Endothelial cell of umbilical vein (primary cell): ENCODE data around the gene PIM3. TPM values are rescaled to one million over a fixed set of nuclear protein-coding genes. Genes with fewer than 3 reads are reported as not detected.

Source experiments
- BruUV-seq: library from RNA; stranded (reverse); fragments of 400-500 nt; replicated peaks from 2 replicates; lab custom pipeline; 2021; lab: Mats Ljungman, UMichigan
- CTCF ChIA-PET: fragments of 300-600, 350-600 bp; sonication (Branson Sonifier 250); formaldehyde crosslinking; loops from one replicate; lab custom pipeline; 2021; ENCODE audit warnings: antibody characterized with exemption, inconsistent platforms; lab: Charles Lee
- POLR2A ChIA-PET: fragments of 300-600, 350-600 bp; sonication (Branson Sonifier 250); formaldehyde crosslinking; loops from one replicate; lab custom pipeline; 2021; ENCODE audit warnings: antibody characterized with exemption, inconsistent platforms; lab: Charles Lee
- DNase-seq: peaks from one replicate; pipeline ENCODE4 v3.0.0-alpha.2; 2011; ENCODE audit warnings: low read depth, low spot score
- FAIRE-seq: peaks from 2 replicates; lab custom pipeline; 2011; peaks lifted over from hg19 to GRCh38; lab: Jason Lieb, UNC
- H2AFZ ChIP-seq: 2 replicates; pipeline ENCODE4 v1.6.0; 2012; ENCODE audit warnings: low read depth, low read length, control low read depth, inconsistent platforms
- H3K27ac ChIP-seq: 2 replicates; pipeline ENCODE4 v1.5.1; 2011; ENCODE audit warnings: low read depth, mild to moderate bottlenecking, control low read depth, low read length, moderate library complexity; ENCODE audit not compliant: insufficient read depth
- H3K27me3 ChIP-seq, 2 experiments: 2 replicates each; pipeline versions ENCODE4 v1.6.0 to v1.6.1; 2011; ENCODE audit warnings: low read length in 2 of 2, mixed read lengths in 1 of 2; ENCODE audit not compliant: control insufficient read depth in 2 of 2, insufficient read depth in 2 of 2
- H3K36me3 ChIP-seq, 2 experiments: 2 replicates in 1 of 2; 3 replicates in 1 of 2; pipeline ENCODE4 v1.5.1; 2011; ENCODE audit warnings: low read length in 2 of 2, mild to moderate bottlenecking in 1 of 2, moderate library complexity in 1 of 2; ENCODE audit not compliant: control insufficient read depth in 2 of 2, insufficient read depth in 2 of 2; ENCODE audit errors: extremely low read depth in 1 of 2
- H3K4me1 ChIP-seq: 3 replicates; pipeline ENCODE4 v1.5.1; 2011; ENCODE audit warnings: mild to moderate bottlenecking, low read length; ENCODE audit not compliant: control insufficient read depth, insufficient read depth; ENCODE audit errors: extremely low read depth
- H3K4me2 ChIP-seq: 2 replicates; pipeline ENCODE4 v1.6.1; 2011; ENCODE audit warnings: low read length, control low read depth, mixed read lengths; ENCODE audit not compliant: insufficient read depth
- H3K4me3 ChIP-seq, 3 experiments: fragments of 200-600 bp in 1 of 3; sonication (generic), shearing (Covaris generic) in 1 of 3; replicated peaks in 1 of 3; 2 replicates each; pipeline ENCODE4 v1.5.1; 2011 to 2016; ENCODE audit warnings: control low read depth in 3 of 3, low read length in 3 of 3, mild to moderate bottlenecking in 2 of 3, inconsistent platforms in 1 of 3, low read depth in 1 of 3, moderate library complexity in 1 of 3; ENCODE audit not compliant: insufficient read depth in 1 of 3
- H3K79me2 ChIP-seq: 2 replicates; pipeline ENCODE4 v1.6.0; 2012; ENCODE audit warnings: low read length, inconsistent platforms; ENCODE audit not compliant: control insufficient read depth, insufficient read depth
- H3K9ac ChIP-seq: replicated peaks from 2 replicates; pipeline ENCODE3; 2011; ENCODE audit warnings: low read length, control low read depth; ENCODE audit not compliant: insufficient read depth; ENCODE audit errors: extremely low read depth
- H3K9me1 ChIP-seq: replicated peaks from 3 replicates; pipeline ENCODE4 v1.6.0; 2011; ENCODE audit warnings: mild to moderate bottlenecking, low read length; ENCODE audit not compliant: control insufficient read depth, insufficient read depth; ENCODE audit errors: extremely low read depth
- H3K9me3 ChIP-seq: replicated peaks from 2 replicates; pipeline ENCODE4 v1.5.1; 2012; ENCODE audit warnings: low read length, inconsistent platforms; ENCODE audit not compliant: control insufficient read depth, insufficient read depth
- H4K20me1 ChIP-seq: replicated peaks from 2 replicates; pipeline ENCODE3; 2011; ENCODE audit warnings: mild to moderate bottlenecking, low read length; ENCODE audit not compliant: control insufficient read depth, insufficient read depth; ENCODE audit errors: extremely low read depth
- CTCF ChIP-seq, 2 donors: IDR thresholded peaks; 1 replicate in 1 of 2; 2 replicates in 1 of 2; pipeline ENCODE4 v1.5.1; 2011; ENCODE audit warnings: low read length in 2 of 2, mild to moderate bottlenecking in 2 of 2, moderate library complexity in 2 of 2, control low read depth in 1 of 2, inconsistent platforms in 1 of 2, low read depth in 1 of 2; ENCODE audit not compliant: insufficient read depth in 1 of 2; ENCODE audit errors: extremely low read depth in 1 of 2
- EZH2 ChIP-seq: IDR thresholded peaks from 2 replicates; pipeline ENCODE4 v1.6.1; 2012; ENCODE audit warnings: borderline replicate concordance, low read depth, mild to moderate bottlenecking, moderate library complexity, low read length, inconsistent platforms; ENCODE audit not compliant: severe bottlenecking
- FOS ChIP-seq: IDR thresholded peaks from 2 replicates; pipeline ENCODE4 v1.6.1; 2011; ENCODE audit warnings: mild to moderate bottlenecking, low read length, moderate library complexity, borderline replicate concordance; ENCODE audit not compliant: insufficient read depth
- GATA2 ChIP-seq: IDR thresholded peaks from 2 replicates; pipeline ENCODE4 v1.7.0; 2011; ENCODE audit warnings: low read depth, mild to moderate bottlenecking, moderate library complexity, mixed read lengths, low read length; ENCODE audit not compliant: insufficient read length, insufficient read depth
- JUN ChIP-seq: IDR thresholded peaks from 2 replicates; pipeline ENCODE4 v1.6.1; 2011; ENCODE audit warnings: borderline replicate concordance, low read depth; ENCODE audit not compliant: insufficient read length, insufficient read depth
- MYC ChIP-seq: IDR thresholded peaks from one replicate; pipeline ENCODE4 v1.6.1; 2011; ENCODE audit warnings: mild to moderate bottlenecking, low read depth, low read length
- POLR2A ChIP-seq: IDR thresholded peaks from 2 replicates; pipeline ENCODE4 v1.6.1; 2012; ENCODE audit warnings: low read depth, mild to moderate bottlenecking, control low read depth, low read length
- dilution Hi-C: fragments of 300-500 bp; cut with MboI; formaldehyde crosslinking; loops from one replicate; pipeline ENCODE4 v1.15.0; 2019; ENCODE audit warnings: low sequenced_read_pairs; ENCODE audit not compliant: extremely low pct_ligation_motif_present
- intact Hi-C: fragments of 100-400 bp; cut with micrococcal nuclease; formaldehyde crosslinking; loops from one replicate; pipeline ENCODE4 v1.10.0; 2022
- polyA plus RNA-seq, 4 experiments: library from polyadenylated mRNA; depleted of rRNA in 3 of 4; stranded (reverse) in 3 of 4; unstranded in 1 of 4; fragments of >200 nt; gene quantifications; 2 replicates each; pipeline versions ENCODE4 v1.2.1 to v1.2.3, GENCODE V29; 2011 to 2012; ENCODE audit warnings: missing spikeins in 1 of 4
- total RNA-seq: library from RNA; stranded (reverse); gene quantifications from 2 replicates; pipeline ENCODE4 v1.2.3, GENCODE V29; 2021
- TF ChIP-seq, protein P1 (sequence below): IDR thresholded peaks from 2 replicates; pipeline ENCODE4 v1.6.1; 2011; ENCODE audit not compliant: insufficient read depth, insufficient read length

PIM3 gene
- total and polyA plus RNA-seq, 2 donors (not counting 3 experiments of a cell fraction or from before 2014, with no cell fraction given): 131 to 185 TPM

- Histone ChIP-seq H3K9me1 (no peaks in the 10 kb centered on the region), H4K20me1 (no peaks in the 10 kb centered on the region), H3K4me2 (no peak overlapping the region), H2AFZ (no peak overlapping the region), H3K27me3 (no peaks in the 10 kb centered on the region), H3K4me1 (peaks cover 6% of the 10 kb centered on the region), H3K27ac (no peak overlapping the region), H3K79me2 (no peaks in the 10 kb centered on the region), H3K9me3 (no peaks in the 10 kb centered on the region), H3K4me3 (no peak overlapping the region), H3K36me3 (no peaks in the 10 kb centered on the region), H3K9ac (no peak overlapping the region)
- ChIA-PET POLR2A (no interaction called here), CTCF (no interaction called here)
- intact Hi-C loops: no loop called here
- FAIRE-seq (no peak), DNase-seq (no peak)
- TF ChIP-seq FOS (no peak), GATA2 (no peak), POLR2A (no peak), JUN (no peak)
- TF ChIP-seq, protein P1, sequence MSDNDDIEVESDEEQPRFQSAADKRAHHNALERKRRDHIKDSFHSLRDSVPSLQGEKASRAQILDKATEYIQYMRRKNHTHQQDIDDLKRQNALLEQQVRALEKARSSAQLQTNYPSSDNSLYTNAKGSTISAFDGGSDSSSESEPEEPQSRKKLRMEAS: no peak
- no TSS peak for BruUV-seq
- dilution Hi-C loops: no loop called here
Observed at GRCh38 chr22:49947296-49947622, 13.3 kb upstream of the PIM3 start.

- no peaks in the 10 kb centered on the region for H3K27me3 ChIP-seq
- no peak for FAIRE-seq
- DNase-seq: no peak
- no TSS peak for BruUV-seq
- H3K4me2 ChIP-seq: no peak overlapping the region
- no peak overlapping the region for H3K4me3 ChIP-seq
- dilution Hi-C loops (no loop called here), intact Hi-C loops (no loop called here)
- H3K9ac ChIP-seq: no peak overlapping the region
- H2AFZ ChIP-seq: no peak overlapping the region
- H3K36me3 ChIP-seq: no peaks in the 10 kb centered on the region
- TF ChIP-seq JUN: no peak
- TF ChIP-seq EZH2: no peak
- no peak for TF ChIP-seq GATA2
- no peak for TF ChIP-seq POLR2A
- TF ChIP-seq CTCF (IDR thresholded peaks at IDR 0.05; ENCODE audit: extremely low read depth in 1 of 2, insufficient read depth in 1 of 2, low read depth in 1 of 2, low read length in 2 of 2): no peak
- no peak for TF ChIP-seq FOS
- no peak for TF ChIP-seq MYC
- TF ChIP-seq, protein P1: no peak
- no peaks in the 10 kb centered on the region for H3K9me1 ChIP-seq
- no peak overlapping the region for H3K27ac ChIP-seq
- CTCF ChIA-PET: interaction anchor here (0.9 kb wide), 1 partner anchor 12 kb away, joined by 3 read pairs; no protein-coding TSS in a partner anchor
- peaks cover 10% of the 10 kb centered on the region for H3K4me1 ChIP-seq
- no peaks in the 10 kb centered on the region for H3K79me2 ChIP-seq
- no peaks in the 10 kb centered on the region for H4K20me1 ChIP-seq
- no peaks in the 10 kb centered on the region for H3K9me3 ChIP-seq
- POLR2A ChIA-PET: no interaction called here
Observed at GRCh38 chr22:49948116-49948957, 12.2 kb upstream of the PIM3 start.
